ENCODE data around the gene LRRC7. TPM values are rescaled to one million over a fixed set of nuclear protein-coding genes. Genes with fewer than 3 reads are reported as not detected.
"Not testable (repeated sequence)": the region's sequence is repeated elsewhere in the genome, so short reads cannot be mapped to it uniquely, and the experiment has no call there.

Gene LRRC7
- total RNA-seq, 1 donor from 2014 or later: not detected

DNA sequence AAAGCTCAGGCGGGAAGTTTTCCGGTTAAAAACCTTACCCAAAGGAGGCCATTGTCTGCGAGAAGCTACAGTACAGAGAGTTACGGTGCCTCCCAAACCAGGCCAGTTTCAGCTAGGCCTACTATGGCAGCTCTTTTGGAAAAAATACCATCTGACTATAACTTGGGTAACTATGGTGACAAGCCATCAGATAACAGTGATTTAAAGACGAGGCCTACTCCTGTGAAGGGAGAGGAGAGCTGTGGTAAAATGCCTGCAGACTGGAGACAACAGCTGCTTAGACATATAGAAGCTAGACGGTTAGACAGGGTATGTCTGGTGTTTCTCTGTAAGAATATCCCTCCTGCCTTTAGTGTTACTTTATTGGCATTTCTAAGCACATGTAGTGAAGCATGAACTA is 471.8 kb downstream of the LRRC7 start:
- Mint-ChIP-seq H3K36me3 (ENCODE audit: low read depth, unreplicated experiment) (no peaks in the 10 kb centered on the region), H3K27me3 (ENCODE audit: unreplicated experiment) (no peaks in the 10 kb centered on the region), H3K9me3 (ENCODE audit: unreplicated experiment) (no peaks in the 10 kb centered on the region), H3K27ac (ENCODE audit: unreplicated experiment) (no peak overlapping the region), H3K4me1 (ENCODE audit: unreplicated experiment) (no peaks in the 10 kb centered on the region), H3K4me3 (ENCODE audit: unreplicated experiment) (no peak overlapping the region)
- TF ChIP-seq, protein P1, sequence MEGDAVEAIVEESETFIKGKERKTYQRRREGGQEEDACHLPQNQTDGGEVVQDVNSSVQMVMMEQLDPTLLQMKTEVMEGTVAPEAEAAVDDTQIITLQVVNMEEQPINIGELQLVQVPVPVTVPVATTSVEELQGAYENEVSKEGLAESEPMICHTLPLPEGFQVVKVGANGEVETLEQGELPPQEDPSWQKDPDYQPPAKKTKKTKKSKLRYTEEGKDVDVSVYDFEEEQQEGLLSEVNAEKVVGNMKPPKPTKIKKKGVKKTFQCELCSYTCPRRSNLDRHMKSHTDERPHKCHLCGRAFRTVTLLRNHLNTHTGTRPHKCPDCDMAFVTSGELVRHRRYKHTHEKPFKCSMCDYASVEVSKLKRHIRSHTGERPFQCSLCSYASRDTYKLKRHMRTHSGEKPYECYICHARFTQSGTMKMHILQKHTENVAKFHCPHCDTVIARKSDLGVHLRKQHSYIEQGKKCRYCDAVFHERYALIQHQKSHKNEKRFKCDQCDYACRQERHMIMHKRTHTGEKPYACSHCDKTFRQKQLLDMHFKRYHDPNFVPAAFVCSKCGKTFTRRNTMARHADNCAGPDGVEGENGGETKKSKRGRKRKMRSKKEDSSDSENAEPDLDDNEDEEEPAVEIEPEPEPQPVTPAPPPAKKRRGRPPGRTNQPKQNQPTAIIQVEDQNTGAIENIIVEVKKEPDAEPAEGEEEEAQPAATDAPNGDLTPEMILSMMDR (IDR thresholded peaks at IDR 0.05; ENCODE audit: unreplicated experiment): no peak
- DNase-seq (ENCODE audit: low spot score): no peak

DNA sequence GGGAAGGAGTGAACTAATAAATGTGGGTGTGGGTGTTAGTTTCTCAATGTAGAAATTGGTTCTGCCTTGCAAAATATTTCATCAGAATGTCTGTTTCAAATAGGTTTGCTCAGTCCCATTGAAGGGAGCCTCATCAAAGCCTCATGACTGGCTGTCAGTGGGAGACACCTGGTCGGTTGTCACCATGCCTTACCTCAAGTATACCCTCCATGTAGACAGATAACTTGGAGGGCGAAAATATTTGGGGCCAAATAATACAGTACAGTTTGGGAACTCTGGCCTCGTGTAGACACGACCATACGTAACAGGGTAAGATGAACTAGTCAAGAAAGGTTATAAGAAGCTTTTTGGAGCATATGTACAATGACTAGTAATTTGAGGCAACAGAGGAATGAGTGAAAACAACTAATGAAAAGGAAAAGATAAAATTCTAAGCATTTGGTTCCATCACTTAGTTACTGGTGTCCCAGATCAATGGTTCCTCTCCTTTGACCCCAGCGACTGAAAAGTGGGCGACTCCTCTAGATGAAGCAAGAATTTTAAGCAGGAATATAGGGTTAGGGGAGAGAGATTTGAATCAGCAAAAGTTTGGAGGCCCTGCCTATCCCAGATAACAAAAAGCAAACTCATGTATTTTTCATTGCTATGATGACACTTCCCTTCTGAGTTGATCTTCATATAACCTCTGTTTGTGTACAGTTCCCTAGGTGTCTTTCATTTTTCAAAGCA is 473.8 kb downstream of the LRRC7 start:
- Mint-ChIP-seq H3K9me3 (ENCODE audit: unreplicated experiment) (no peaks in the 10 kb centered on the region), H3K4me3 (ENCODE audit: unreplicated experiment) (no peak overlapping the region), H3K4me1 (ENCODE audit: unreplicated experiment) (no peaks in the 10 kb centered on the region), H3K27me3 (ENCODE audit: unreplicated experiment) (no peaks in the 10 kb centered on the region), H3K36me3 (ENCODE audit: low read depth, unreplicated experiment) (no peaks in the 10 kb centered on the region), H3K27ac (ENCODE audit: unreplicated experiment) (no peak overlapping the region)
- TF ChIP-seq, protein P1 (IDR thresholded peaks at IDR 0.05; ENCODE audit: unreplicated experiment): no peak
- no peak for DNase-seq (ENCODE audit: low spot score)

DNA sequence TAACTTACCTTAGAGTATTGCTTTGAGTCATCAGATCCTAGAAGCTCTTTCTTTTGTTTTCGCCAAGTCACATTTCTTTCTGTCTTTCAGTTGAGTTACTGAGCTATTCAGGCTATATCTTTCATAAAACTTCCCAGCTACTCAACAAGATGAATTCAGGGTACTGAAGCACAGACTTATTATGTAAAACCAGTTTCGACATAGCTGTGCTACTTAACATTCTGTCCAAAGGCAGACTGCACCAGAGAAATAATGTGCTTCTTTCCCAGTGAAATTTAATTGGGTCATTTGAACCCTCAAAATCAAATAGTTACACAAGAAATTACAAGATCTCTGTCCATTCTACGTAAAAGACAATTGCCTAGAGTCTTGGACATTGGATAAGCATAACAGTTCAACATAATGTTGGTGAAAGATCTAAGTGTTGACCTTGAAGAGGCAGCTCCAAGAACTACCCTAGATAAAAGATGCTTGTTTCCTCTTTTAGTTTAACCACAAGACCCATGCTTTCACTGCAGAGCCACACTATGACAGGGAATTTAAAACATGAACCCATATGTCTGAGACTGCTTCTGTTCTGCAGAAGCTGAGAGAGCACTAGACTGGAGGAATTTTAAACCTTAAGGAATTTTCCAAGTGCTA is 474.5 kb downstream of the LRRC7 start:
- Mint-ChIP-seq H3K27ac (ENCODE audit: unreplicated experiment) (no peak overlapping the region), H3K27me3 (ENCODE audit: unreplicated experiment) (no peaks in the 10 kb centered on the region)

DNA sequence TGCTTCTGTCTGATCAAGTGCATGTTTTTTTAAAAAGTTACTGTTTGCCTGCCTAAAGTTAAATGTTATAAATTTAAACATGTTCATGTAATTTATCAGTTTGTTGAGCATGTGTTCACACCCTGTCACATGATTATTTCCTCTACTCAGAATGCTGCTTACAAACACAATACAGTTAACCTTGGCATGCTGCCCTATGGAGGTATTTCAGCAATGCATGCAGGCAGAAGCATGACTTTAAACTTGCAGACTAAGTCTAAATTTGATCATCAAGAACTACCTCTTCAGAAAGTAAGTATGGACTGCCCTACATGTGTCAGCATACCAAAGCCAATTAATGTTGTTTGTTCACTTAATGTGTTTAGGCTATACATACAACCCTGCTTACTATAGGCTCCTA is 476.1 kb downstream of the LRRC7 start:
- Mint-ChIP-seq H3K4me3 (ENCODE audit: unreplicated experiment) (no peak overlapping the region), H3K4me1 (ENCODE audit: unreplicated experiment) (no peaks in the 10 kb centered on the region), H3K27ac (ENCODE audit: unreplicated experiment) (no peak overlapping the region), H3K9me3 (ENCODE audit: unreplicated experiment) (no peaks in the 10 kb centered on the region), H3K36me3 (ENCODE audit: low read depth, unreplicated experiment) (no peaks in the 10 kb centered on the region), H3K27me3 (ENCODE audit: unreplicated experiment) (no peaks in the 10 kb centered on the region)
- TF ChIP-seq, protein P1 (IDR thresholded peaks at IDR 0.05; ENCODE audit: unreplicated experiment): no peak
- DNase-seq (ENCODE audit: low spot score): no peak

More for the DNA sequence above, 474.5 kb downstream of the LRRC7 start:
- Mint-ChIP-seq H3K9me3 (ENCODE audit: unreplicated experiment) (no peaks in the 10 kb centered on the region), H3K4me3 (ENCODE audit: unreplicated experiment) (no peak overlapping the region), H3K4me1 (ENCODE audit: unreplicated experiment) (no peaks in the 10 kb centered on the region), H3K36me3 (ENCODE audit: low read depth, unreplicated experiment) (no peaks in the 10 kb centered on the region)
- TF ChIP-seq, protein P1 (IDR thresholded peaks at IDR 0.05; ENCODE audit: unreplicated experiment): no peak
- DNase-seq (ENCODE audit: low spot score): no peak

DNA sequence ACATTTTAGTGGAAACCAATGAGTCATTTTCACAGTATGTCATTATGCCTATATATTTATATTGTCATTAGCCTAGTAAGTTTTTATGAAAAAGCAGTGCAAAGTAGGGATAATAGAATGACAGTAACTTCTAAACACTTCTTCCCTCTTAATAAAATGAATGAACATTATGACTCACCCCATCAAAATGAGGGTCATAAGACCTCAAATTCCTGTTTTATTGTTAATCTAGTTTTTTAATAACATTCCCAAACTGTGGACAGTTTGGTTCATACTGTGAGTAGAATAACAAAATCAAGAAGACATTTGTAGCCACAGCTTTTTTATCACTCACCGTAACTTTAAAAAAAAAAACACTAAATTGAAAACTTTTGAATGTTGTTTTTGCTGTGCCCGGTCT is 477.1 kb downstream of the LRRC7 start:
- Mint-ChIP-seq H3K4me3 (ENCODE audit: unreplicated experiment) (no peak overlapping the region), H3K9me3 (ENCODE audit: unreplicated experiment) (no peaks in the 10 kb centered on the region), H3K36me3 (ENCODE audit: low read depth, unreplicated experiment) (no peaks in the 10 kb centered on the region), H3K27me3 (ENCODE audit: unreplicated experiment) (no peaks in the 10 kb centered on the region), H3K4me1 (ENCODE audit: unreplicated experiment) (no peaks in the 10 kb centered on the region), H3K27ac (ENCODE audit: unreplicated experiment) (no peak overlapping the region)
- DNase-seq (ENCODE audit: low spot score): no peak
- TF ChIP-seq, protein P1 (IDR thresholded peaks at IDR 0.05; ENCODE audit: unreplicated experiment): no peak

DNA sequence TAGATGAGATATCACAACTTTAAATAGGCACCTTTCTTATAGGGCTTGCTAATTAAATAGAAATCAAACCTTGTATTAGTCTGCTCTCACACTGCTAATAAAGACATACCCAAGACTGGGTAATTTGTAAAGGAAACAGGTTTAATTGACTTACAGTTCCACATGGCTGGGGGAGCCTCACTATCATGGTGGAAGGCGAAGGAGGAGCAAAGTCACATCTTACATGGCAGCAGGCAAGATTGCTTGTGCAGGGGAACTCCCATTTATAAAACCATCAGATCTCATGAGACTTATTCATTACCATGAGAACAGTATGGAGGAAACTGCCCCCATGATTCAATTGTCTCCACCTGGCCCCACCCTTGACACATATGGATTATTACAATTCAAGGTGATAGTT is 477.9 kb downstream of the LRRC7 start:
- H3K27me3 Mint-ChIP-seq (ENCODE audit: unreplicated experiment); DNase-seq (ENCODE audit: low spot score); H3K36me3 Mint-ChIP-seq (ENCODE audit: low read depth, unreplicated experiment); H3K27ac Mint-ChIP-seq (ENCODE audit: unreplicated experiment); H3K4me1 Mint-ChIP-seq (ENCODE audit: unreplicated experiment); H3K9me3 Mint-ChIP-seq (ENCODE audit: unreplicated experiment); H3K4me3 Mint-ChIP-seq (ENCODE audit: unreplicated experiment): not testable (repeated sequence)

Measured in endothelial cell (in vitro differentiated cells).